ENCODE data around the gene NOXO1.

The NOXO1 gene

DNA sequence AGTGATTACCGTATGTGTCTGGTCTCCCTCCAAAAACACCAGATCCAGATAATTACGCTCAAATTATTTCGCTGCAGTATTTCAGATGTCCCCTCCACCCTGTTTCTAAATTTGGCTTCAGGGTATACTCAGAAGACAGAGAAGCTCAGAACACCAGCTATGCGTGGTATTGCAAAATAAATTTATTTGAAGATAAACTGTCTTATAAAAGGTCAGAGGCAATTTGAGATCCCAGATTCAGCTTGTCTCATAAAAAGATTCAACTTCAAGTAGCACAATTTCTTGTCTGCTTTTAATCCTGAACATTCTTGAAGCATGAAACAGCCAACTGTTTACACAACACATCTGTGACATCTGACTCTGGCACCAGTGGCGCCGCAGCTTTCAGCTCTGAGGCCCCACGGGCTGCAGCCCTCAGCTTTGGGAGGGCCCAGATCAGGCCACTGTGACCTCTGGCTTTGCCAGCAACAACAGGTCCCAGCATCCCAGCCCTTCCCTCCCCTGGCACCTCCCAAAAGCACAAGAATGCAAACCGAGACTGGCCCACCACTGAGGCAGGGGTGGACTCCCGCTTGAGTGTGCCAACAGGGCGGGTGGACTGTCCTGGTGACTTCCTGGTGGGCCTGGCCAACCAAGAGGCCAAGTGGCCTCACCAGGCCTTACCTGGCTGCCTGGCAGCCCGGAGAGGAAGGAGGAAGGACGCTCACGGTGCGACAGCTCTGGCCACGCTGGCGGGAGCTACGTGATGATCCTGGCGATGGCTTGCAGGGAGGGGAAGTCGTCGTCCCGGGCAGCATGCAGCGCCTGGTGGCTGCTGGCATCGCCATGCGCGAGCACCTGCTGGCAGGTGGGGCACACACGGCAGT is 16.5 kb upstream of the NOXO1 start:
- DNase-seq, result no peak

DNA sequence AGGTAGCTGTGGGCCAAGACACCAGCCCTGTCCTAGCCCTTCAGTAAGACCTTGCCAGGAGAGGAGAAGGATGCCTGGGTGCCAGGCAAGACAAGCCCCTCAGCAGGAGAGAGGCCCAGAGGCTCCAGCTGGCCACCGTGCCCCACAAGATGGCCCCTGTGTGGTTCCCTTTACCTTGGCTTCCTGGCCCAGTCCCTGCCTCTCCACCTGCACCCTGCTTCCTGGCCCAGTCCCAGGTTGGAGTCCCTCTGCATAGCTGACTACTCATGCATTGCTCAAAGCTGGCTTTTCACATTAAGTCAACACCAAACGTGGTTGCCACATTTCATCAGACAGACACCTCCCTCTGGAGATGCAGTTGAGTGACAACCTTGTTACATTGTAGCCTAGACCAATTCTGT is 12.5 kb upstream of the NOXO1 start:
- DNase-seq, result no peak

DNA sequence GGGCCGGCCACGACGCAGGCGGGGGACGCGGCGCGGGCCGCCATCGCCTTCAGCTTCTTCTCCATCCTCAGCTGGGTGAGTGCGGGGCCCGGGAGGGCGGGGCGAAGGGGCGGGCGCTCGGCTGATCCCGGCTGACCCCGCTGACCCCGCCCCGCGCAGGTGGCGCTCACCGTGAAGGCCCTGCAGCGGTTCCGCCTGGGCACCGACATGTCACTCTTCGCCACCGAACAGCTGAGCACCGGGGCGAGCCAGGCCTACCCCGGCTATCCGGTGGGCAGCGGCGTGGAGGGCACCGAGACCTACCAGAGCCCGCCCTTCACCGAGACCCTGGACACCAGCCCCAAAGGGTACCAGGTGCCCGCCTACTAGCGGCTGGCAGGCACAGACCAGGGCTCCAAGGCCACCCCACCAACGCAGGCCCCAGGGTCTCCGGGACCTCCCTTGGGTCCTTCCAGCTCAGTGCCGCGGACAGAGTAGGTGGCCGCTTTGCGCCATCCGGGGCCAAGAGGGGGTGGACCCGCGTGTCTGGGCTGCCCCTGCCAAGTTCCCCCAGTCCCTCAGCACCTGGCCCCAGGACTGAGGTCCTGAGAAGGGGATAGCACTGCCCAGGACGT is 11.5 kb upstream of the NOXO1 start:
- no peak for DNase-seq

DNA sequence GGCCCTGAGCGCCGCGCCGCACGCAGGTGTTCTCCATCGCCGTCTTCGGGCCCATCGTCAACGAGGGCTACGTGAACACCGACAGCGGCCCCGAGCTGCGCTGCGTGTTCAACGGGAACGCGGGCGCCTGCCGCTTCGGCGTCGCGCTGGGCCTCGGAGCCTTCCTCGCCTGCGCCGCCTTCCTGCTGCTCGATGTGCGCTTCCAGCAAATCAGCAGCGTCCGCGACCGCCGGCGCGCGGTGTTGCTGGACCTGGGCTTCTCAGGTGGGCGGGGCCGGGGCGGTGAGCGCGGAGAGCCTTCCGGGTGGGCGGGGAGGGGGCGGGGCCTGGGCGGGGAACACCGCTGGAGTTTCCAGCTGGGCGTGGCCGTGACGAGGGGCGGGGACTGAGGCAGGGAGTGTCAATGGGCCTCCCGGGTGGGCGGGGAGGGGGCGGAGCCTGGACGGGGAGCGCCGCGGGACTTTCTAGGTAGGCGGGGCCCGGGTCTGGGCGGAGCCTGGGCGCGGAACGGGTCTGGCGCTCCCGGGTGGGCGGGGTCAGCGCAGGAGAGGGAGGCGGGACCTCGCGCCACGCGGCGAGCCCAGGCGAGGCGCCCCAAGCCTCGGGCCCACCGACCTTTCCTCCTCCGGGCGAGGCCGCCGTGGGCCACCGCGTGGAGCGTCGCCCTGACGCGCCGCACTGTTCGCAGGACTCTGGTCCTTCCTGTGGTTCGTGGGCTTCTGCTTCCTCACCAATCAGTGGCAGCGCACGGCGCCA is 10.9 kb upstream of the NOXO1 start:
- DNase-seq, result peak; percentile 96

DNA sequence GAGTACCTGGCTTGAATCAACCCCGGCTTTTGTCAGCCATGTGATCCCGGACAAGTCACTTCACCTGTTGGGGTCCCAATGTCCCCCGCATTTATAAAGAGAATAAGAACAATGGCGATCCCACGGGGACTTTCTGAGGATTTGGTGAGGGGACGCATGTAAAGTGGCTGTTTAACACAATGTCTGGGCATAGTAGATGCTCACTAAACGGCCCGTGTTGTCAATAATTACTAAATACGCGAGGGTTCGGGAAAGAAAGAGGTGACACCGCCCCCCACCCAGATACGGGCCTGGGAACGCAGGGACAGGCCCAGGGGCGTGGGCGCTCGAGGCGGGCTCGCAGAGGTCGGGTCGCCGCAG is 10.3 kb upstream of the NOXO1 start:
- DNase-seq, result no peak

DNA sequence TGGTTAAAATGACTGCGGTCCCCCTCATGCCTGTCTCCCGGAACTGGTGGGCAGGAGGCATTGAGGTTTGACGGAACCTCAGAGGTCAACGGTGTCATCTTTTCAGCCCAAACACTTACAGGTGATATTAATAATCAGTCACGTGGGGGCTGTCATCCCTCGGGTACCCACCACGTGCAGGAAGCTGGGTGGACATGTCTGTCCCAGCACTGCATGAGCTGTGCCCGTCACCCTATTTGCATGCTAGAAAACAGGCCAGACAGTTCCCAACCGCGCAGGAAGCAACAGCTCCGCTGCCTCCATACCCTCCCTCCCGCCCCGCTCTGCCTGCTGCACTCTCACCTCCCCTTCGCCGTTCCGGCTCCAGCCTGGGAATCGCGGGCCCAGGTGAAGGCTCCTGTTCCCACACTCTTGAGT is 9.9 kb upstream of the NOXO1 start:
- DNase-seq, result peak; percentile 79

DNA sequence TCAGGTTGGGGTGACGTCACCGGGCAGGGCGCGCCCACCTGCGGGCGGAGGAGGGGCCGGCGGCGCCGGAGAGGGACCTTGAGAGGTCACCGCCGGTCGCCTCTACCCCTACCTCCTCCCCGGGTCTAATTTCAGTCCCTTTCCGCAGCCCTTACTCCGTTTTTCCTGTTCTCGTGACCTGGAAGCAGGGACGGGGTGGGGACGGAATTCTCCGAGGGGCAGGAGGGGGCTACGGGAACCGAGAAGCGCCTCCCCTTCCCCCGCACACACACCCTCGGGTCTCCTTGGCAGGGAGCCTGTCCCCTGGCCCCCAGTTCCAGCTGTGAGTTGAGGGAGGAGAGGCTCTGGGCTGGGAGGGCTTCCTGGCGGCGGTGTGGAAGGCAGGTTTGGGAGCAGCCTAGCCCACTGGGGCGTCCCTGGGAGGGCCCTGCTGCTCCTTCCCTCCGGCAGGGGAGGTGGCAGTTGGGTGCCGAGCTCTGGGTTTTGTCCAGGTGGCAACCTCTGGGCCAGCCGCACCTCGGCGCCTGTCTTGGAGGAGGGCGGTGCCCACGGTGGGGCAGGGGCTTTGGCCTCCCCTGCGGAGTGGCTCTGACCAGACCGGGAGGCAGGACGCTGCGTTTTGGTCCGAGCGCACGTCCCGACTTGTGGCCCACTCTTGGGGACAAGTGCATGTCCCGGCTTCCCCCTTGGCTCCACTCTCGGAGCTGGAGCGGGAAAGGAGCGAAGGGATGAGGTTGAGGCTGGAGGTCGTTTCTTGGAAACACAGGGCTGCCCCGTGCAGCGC is 9.3 kb upstream of the NOXO1 start:
- DNase-seq, result peak; percentile 68

DNA sequence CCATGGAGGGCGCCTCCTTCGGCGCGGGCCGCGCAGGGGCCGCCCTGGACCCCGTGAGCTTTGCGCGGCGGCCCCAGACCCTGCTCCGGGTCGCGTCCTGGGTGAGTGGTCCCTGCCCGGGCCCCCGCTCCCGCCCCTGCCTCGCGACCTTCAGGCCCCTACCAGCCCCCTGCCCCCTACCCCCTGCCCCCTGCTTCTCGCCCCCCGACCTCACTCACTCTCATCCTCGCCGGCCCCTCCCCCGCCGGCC is 8.8 kb upstream of the NOXO1 start:
- DNase-seq, result no peak

DNA sequence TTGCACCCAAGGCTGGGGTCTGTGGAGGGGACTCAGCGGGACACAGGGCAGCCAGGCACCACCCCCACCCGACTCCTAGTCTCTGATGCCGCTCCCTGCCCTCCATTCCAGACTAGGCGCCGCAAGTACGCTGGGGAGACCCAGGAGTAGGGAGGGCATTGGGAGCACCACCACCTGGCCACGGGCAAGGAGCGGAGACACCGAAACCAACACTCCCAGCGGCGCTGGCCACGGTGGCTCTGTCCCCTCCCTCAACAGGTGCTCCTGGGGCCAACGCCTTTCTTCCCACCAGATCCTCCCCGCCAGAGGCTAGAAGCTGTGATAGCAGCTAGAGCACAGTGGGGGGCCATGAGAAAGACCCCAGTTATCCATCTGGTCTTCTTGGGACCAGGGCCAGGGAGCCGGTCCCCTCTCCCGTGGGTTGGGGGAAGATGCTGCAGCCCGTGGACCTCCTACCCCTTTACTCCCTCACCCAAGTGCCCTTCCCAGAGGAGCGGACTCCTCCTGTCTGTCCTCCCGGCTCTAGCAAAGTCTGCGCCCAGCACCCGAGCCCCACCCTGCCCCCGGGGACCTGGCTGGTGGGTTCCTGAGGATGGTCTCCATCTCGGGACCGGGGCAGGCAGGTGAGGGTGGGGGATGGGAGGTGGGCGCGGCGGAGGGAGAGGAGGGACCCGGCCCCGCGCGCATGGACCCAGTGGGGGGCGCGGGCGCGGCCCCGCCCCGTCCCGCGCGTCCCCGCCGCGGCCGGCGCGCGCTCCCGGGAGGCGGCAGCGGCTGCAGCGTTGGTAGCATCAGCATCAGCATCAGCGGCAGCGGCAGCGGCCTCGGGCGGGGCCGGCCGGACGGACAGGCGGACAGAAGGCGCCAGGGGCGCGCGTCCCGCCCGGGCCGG is 8.2 kb upstream of the NOXO1 start, which contains the start of gene SYNGR3:
TSS of gene SYNGR3 (plus strand) at position 762 of the 892 bp plus-strand sequence. CDS start 133 bp downstream, outside the sequence.
- no peak for DNase-seq

DNA sequence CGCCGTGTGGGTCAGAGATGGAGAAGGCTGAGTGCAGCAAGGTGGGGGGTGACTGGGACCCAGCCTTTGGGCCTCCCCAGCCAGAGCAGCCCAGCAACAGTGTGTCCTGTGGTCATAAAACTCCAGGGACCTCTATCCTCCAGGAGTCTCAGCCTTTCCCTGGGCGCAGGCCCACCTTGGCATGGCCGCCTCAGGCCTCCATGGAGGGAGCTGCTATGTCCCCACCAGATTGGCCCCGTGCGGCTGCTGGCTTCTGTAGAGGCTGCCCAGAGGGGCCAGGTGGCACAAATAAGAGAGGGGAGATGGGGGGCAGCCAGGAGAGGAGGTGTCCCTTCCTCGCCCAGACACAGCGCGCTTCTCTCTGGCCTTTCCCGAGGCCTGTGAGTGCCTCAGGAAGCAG is 5.9 kb upstream of the NOXO1 start:
- no peak for DNase-seq

DNA sequence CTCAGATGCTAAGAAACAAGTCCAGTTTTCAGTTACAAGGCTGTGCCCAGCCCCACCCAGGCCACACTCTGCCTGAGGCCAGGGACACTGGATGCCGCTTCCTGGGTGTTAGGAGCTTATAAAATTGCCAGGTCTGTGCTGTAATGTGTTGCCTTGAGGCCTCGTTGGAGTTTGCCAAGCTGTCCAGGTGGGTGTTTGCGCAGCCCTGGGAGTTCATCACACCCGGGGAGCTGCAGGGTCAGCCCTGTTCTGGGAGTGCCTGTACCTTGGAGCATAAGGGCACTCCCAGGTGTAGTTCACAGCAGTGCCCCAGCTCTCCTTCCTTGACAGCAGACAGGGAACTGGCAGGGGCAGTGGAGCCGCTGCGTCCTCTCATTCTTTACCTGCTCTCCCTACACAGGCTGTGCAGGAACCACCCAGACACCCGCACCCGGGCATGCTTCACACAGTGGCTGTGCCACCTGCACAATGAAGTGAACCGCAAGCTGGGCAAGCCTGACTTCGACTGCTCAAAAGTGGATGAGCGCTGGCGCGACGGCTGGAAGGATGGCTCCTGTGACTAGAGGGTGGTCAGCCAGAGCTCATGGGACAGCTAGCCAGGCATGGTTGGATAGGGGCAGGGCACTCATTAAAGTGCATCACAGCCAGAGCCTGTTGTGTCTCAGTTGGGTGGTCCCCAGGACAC is 4.3 kb upstream of the NOXO1 start:
- DNase-seq, result no peak

DNA sequence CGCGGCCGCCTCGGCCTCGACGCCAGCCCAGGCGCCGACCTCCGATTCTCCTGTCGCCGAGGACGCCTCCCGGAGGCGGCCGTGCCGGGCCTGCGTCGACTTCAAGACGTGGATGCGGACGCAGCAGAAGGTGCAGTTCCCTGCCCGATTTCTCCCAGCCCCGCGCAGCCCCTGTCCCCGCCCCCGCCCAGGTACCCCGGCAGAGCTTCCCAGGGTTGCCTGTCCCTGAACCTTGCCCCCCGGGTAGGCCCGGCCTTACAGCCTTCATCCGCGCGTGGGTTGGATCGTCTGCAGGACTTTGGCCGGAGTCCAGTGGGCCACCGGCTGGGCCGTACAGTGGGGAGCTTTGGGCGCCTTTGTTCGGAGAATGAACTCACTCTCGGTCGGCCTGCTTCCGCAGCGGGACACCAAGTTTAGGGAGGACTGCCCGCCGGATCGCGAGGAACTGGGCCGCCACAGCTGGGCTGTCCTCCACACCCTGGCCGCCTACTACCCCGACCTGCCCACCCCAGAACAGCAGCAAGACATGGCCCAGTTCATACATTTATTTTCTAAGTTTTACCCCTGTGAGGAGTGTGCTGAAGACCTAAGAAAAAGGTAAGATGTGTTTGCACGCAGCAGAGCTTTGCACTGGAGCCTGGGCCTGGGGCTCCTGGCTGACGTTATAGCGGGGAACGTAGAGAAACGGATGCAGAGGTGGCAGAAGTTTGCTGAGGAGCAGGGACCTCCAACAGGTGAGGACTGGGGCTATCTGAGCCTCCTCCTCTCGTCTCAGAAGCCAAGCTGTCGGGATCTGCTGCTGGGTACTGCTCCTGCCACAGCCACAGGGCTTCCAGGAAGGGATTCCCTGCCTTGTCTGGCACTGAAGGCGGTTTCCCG is 3.3 kb upstream of the NOXO1 start:
- DNase-seq, result no peak

DNA sequence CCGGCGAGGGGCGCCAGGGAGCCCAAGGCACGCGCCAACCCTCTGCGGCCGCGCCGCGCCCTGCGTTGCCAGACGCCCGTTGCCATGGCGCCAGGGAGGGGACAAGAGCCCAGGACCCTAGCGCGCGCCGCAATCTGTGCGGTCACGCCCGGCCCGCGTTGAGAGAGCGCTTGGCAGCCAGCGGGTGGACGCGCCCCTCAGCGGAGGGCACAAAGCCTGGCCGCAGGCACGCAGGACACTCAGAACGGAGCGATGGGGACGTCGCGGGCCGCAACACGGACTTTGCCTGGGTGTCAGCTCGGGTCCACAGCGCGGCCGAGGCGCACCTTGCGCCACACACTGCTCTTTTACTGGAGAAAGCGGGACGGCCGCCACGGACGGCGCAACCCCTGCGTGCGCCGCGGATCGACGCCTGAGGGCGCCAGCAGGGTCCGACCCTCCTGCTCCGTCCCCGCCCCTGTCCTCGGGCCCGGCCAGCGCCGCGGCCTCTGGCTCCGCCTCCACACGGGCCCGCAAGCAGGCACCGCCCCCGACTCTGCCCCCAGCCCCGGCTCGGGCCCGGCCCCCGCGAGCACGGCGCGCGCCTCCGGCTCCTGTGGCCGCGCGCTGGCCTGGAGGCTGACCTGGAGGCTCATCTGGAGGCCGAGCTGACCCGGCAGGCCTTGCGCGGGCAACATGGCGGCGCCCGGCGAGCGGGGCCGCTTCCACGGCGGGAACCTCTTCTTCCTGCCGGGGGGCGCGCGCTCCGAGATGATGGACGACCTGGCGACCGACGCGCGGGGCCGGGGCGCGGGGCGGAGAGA is 2.5 kb upstream of the NOXO1 start, which contains the start of gene GFER:
TSS of gene GFER (plus strand) at position 650 of the 803 bp plus-strand sequence. CDS start at position 676, 26 bp downstream.
- DNase-seq, result peak; percentile 83

DNA sequence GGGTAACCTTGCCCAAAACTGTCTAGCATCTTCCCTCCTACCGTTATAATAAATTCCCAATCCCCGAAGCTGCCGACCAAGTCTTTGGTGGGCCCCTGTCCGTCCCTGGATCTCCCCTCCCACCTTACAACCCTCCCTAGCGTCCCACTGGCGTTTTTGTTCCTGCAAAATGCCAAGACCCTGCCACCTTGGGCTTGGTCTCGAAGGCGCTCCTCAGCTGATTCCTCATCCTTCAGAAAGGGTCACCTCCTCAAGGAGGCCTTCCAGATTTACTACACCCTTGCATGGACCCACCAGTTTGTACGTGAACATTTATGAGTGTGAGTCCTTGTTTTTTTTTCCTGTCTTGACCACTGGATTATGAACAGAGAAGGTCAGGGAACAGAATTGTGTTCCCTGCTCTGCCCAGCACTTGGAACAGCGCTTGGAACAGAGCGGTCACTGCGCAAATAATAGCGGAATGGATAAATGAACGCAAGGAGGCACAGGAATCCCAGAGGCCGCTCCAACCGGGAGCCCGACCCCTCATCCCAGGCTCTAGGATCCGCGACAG is 1.8 kb upstream of the NOXO1 start:
- no peak for DNase-seq

DNA sequence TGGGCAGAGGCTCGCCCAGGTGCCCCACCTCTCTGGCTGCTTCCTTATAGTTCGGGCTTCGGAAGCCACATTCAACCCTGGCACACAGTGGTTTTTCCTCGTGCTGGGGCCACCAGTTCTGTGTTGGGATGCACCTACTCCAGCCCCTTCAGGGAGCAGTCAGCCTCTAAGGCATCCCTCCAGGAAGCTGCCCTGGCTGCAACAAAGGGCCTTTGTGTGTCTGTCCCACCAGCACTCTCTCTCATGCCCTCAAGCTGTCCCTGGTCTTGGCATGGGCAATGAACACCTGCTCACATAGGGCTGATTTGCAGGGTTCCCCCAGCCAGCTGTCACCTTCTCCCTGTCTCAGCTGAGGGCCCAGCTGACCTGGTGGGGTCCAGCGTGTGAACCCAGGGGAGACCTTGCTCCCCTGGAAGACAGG is 754 bp upstream of the NOXO1 start:
- DNase-seq, result no peak

DNA sequence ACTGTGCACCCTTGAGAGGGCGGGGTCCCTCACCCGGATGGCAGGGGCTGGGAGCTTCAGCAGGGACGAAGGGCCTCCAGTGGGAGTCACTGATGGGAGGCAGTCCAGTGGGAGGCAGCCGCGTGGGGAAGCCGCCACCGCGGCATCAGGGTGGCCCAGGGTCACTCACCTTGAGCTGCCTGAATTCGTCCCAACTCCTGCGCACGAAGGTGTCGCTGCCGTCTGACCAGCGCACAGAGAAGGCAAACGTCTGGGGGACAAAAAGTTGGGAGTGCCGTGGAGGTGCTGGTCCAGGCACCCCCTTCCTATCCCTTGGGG is 540 bp downstream of the NOXO1 start:
- no peak for DNase-seq

DNA sequence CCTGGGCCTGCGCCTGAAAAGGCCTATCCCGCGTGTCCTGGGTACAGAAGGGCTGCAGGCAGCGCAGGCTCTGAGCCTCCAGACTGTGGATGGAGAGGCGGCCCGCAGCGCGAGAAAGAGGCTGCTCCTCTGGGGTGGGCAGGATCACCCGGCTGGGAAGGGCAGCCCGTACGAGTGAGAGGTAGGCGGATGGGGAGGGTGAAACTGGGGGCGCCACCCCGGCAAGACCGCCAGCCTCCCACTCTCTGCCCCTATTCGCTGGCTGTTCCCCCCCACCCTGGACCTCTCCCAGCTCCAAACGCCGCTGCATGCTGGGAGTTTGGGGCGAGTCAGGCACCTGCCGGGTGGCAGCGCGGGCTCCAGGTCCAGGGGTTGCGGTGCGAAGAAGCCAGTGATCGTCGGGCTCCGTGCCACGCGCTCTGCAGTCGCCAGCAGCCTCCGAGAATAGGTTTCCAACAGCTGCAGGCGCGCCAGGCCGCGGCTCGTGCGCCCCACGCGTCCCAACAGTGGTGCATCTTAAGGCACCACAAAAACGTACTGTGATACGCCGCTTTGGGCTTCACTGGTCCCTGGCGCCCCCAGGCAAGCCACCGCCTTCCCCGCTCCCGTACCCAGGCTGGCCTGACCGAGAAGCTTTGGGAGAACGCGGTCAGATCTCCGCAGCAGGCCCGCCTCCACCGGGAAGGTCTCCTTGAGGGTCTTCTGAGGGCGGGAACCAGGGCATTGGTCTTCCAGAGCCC is 1.1 kb downstream of the NOXO1 start:
- DNase-seq, result no peak

DNA sequence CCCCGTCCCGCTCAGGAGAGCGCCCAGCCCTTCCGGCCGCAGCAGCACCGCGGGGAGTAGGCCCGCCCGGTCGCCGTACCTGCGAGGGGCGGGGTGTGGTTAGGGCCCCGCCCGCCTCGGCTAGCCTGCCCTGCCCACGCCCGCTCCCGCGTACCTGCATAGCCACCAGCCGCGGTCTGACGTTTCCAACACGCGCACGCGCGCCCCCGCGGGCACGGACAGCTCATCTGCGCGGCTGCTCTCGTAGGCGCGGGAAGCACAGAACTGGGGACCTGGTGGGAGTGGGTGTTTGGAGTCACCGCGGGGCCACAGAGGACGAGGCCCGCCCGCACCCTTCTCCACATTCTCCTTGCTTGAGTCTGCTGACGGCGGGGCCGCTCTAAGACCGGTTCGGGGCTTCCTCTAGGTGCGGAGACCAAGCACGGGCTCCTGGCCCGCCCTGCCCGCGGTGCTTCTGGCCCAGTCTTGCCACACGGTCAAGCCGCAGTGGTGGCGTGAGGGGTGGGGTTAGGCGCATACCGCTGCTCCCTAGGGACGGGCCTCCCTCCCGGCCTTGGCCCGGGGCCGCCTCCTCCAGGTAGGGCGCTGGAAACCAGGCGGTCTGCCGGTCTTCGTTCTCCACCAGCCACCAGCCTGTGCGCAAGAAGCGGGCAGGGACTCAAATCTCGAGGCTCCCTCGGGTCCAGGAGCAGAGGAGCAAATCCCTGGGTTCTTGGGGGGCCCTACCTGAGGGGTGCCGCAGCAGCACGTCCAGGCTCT is 1.8 kb downstream of the NOXO1 start:
- no peak for DNase-seq
